ENCODE data around the gene ZFYVE28.

The ZFYVE28 gene

GRCh38 chr4:2287594-2287915, 130.9 kb downstream of the ZFYVE28 start:
- ChIA-PET CTCF (no interaction called here), POLR2A (no interaction called here)
- Histone ChIP-seq H3K4me1 (ENCODE audit: control extremely low read depth in 1 of 4, control insufficient read depth in 4 of 4, insufficient read depth in 4 of 4, low read length in 3 of 4) (peaks cover 0 to 43% (median 37%) of the 10 kb centered on the region in 4 experiments), H3K36me3 (ENCODE audit: control insufficient read depth in 4 of 4, insufficient read depth in 4 of 4, low read length in 3 of 4) (no peaks in the 10 kb centered on the region), H3K9me3 (ENCODE audit: control extremely low read depth in 1 of 5, control insufficient read depth in 4 of 5, insufficient read depth in 2 of 5, low read depth in 1 of 5, low read length in 4 of 5) (no peaks in the 10 kb centered on the region), H3K27ac (ENCODE audit: insufficient read depth in 1 of 2, low read depth in 1 of 2, low read length in 2 of 2, poor library complexity in 1 of 2, severe bottlenecking in 2 of 2) (no peak overlapping the region), H3K4me3 (ENCODE audit: control insufficient read depth in 1 of 7, extremely low read depth in 1 of 7, insufficient read depth in 4 of 7, low read depth in 2 of 7, low read length in 6 of 7) (no peak overlapping the region), H3K27me3 (replicated peaks in 2 of 5; ENCODE audit: control insufficient read depth in 4 of 5, insufficient read depth in 5 of 5, low read length in 4 of 5) (no peaks in the 10 kb centered on the region)
- 100% methylated on average over 6 of the region's 9 CpGs for WGBS (ENCODE audit: insufficient coverage)
- DNase-seq, result no peak

GRCh38 chr4:2286904-2287593, 131.4 kb downstream of the ZFYVE28 start:
- no peak for DNase-seq
- no peaks in the 10 kb centered on the region for H3K27me3 ChIP-seq (replicated peaks in 2 of 5; ENCODE audit: control insufficient read depth in 4 of 5, insufficient read depth in 5 of 5, low read length in 4 of 5)
- ChIA-PET CTCF (interaction anchor here (1.2 to 1.6 kb wide), 2 partner anchors 24 to 28 kb away, joined by 3 to 4 read pairs; no protein-coding TSS in a partner anchor), POLR2A (no interaction called here)
- WGBS (ENCODE audit: insufficient coverage), result 89% methylated on average over 18 of the region's 19 CpGs
- no peak overlapping the region for H3K27ac ChIP-seq (ENCODE audit: insufficient read depth in 1 of 2, low read depth in 1 of 2, low read length in 2 of 2, poor library complexity in 1 of 2, severe bottlenecking in 2 of 2)
- H3K9me3 ChIP-seq (ENCODE audit: control extremely low read depth in 1 of 5, control insufficient read depth in 4 of 5, insufficient read depth in 2 of 5, low read depth in 1 of 5, low read length in 4 of 5), result no peaks in the 10 kb centered on the region
- H3K4me1 ChIP-seq (ENCODE audit: control extremely low read depth in 1 of 4, control insufficient read depth in 4 of 4, insufficient read depth in 4 of 4, low read length in 3 of 4), result peaks cover 0 to 48% (median 42%) of the 10 kb centered on the region in 4 experiments
- no peaks in the 10 kb centered on the region for H3K36me3 ChIP-seq (ENCODE audit: control insufficient read depth in 4 of 4, insufficient read depth in 4 of 4, low read length in 3 of 4)
- no peak overlapping the region for H3K4me3 ChIP-seq (ENCODE audit: control insufficient read depth in 1 of 7, extremely low read depth in 1 of 7, insufficient read depth in 4 of 7, low read depth in 2 of 7, low read length in 6 of 7)

- Histone ChIP-seq H3K27me3 (replicated peaks in 2 of 5; ENCODE audit: control insufficient read depth in 4 of 5, insufficient read depth in 5 of 5, low read length in 4 of 5) (no peaks in the 10 kb centered on the region), H3K36me3 (ENCODE audit: control insufficient read depth in 4 of 4, insufficient read depth in 4 of 4, low read length in 3 of 4) (no peaks in the 10 kb centered on the region), H3K4me3 (ENCODE audit: control insufficient read depth in 1 of 7, extremely low read depth in 1 of 7, insufficient read depth in 4 of 7, low read depth in 2 of 7, low read length in 6 of 7) (no peak overlapping the region), H3K4me1 (ENCODE audit: control extremely low read depth in 1 of 4, control insufficient read depth in 4 of 4, insufficient read depth in 4 of 4, low read length in 3 of 4) (peaks cover 0 to 48% (median 44%) of the 10 kb centered on the region in 4 experiments), H3K9me3 (ENCODE audit: control extremely low read depth in 1 of 5, control insufficient read depth in 4 of 5, insufficient read depth in 2 of 5, low read depth in 1 of 5, low read length in 4 of 5) (no peaks in the 10 kb centered on the region), H3K27ac (ENCODE audit: insufficient read depth in 1 of 2, low read depth in 1 of 2, low read length in 2 of 2, poor library complexity in 1 of 2, severe bottlenecking in 2 of 2) (no peak overlapping the region)
- WGBS (ENCODE audit: insufficient coverage), result 90% methylated on average over 22 of the region's 27 CpGs
- ChIA-PET POLR2A (interaction anchor here (1.0 kb wide), 1 partner anchor 46 kb away, joined by 3 read pairs; no protein-coding TSS in a partner anchor), CTCF (interaction anchor here (1.0 to 1.6 kb wide), 4 partner anchors 9 to 130 kb away, joined by 3 to 4 read pairs (median 3); no protein-coding TSS in a partner anchor)
- no peak for DNase-seq
Observed at GRCh38 chr4:2285613-2286381, 132.6 kb downstream of the ZFYVE28 start.

DNA sequence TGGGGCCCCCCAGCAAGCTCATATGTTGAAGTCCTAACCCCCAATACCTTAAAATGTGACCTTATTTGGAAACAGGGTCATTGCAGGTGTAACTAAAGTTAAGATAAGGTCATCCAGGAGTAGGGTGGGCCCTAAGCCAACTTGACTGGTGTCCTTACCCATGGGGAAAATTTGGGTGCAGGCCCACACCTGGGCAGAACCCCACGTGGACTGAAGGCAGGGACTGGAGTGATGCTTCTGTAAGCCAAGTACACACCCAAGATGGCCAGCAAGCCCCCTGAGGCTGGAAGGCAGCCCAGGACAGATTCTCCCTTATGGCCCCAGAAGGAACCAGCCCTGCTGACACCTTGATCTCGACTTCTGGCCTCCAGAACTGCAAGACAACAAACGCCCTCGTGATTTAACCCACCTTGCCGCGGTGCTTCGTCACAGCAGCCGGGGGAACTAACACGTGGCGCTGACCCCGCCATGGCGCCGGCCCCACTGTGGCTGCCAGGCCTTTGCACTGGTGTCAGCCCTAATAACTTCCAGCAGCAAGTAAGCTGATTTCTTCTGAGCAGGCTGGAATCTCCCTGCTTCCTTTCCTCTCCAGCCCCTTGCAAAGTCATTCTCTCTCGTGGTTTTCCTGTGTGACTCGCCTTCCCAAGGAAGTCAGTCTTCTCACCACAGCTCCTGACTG, 133.4 kb downstream of the ZFYVE28 start:
- peaks cover 0 to 43% (median 39%) of the 10 kb centered on the region in 4 experiments for H3K4me1 ChIP-seq (ENCODE audit: control extremely low read depth in 1 of 4, control insufficient read depth in 4 of 4, insufficient read depth in 4 of 4, low read length in 3 of 4)
- no peaks in the 10 kb centered on the region for H3K9me3 ChIP-seq (ENCODE audit: control extremely low read depth in 1 of 5, control insufficient read depth in 4 of 5, insufficient read depth in 2 of 5, low read depth in 1 of 5, low read length in 4 of 5)
- POLR2A ChIA-PET, result interaction anchor here (1.0 kb wide), 1 partner anchor 47 kb away, joined by 3 read pairs; no protein-coding TSS in a partner anchor
- peak; percentile 37 to 75 (median 71) for DNase-seq
- CTCF ChIA-PET, result interaction anchor here (1.0 to 1.4 kb wide), 3 partner anchors 10 to 131 kb away, joined by 3 read pairs; no protein-coding TSS in a partner anchor
- WGBS (ENCODE audit: insufficient coverage), result 69% methylated on average over 15 of the region's 15 CpGs
- H3K27ac ChIP-seq (ENCODE audit: insufficient read depth in 1 of 2, low read depth in 1 of 2, low read length in 2 of 2, poor library complexity in 1 of 2, severe bottlenecking in 2 of 2), result no peak overlapping the region
- H3K27me3 ChIP-seq (replicated peaks in 2 of 5; ENCODE audit: control insufficient read depth in 4 of 5, insufficient read depth in 5 of 5, low read length in 4 of 5), result no peaks in the 10 kb centered on the region
- no peaks in the 10 kb centered on the region for H3K36me3 ChIP-seq (ENCODE audit: control insufficient read depth in 4 of 4, insufficient read depth in 4 of 4, low read length in 3 of 4)
- no peak overlapping the region for H3K4me3 ChIP-seq (ENCODE audit: control insufficient read depth in 1 of 7, extremely low read depth in 1 of 7, insufficient read depth in 4 of 7, low read depth in 2 of 7, low read length in 6 of 7)

- H3K4me1 ChIP-seq (ENCODE audit: control extremely low read depth in 1 of 4, control insufficient read depth in 4 of 4, insufficient read depth in 4 of 4, low read length in 3 of 4), result peaks cover 0 to 36% (median 33%) of the 10 kb centered on the region in 4 experiments
- H3K27ac ChIP-seq (ENCODE audit: insufficient read depth in 1 of 2, low read depth in 1 of 2, low read length in 2 of 2, poor library complexity in 1 of 2, severe bottlenecking in 2 of 2), result no peak overlapping the region
- no peaks in the 10 kb centered on the region for H3K9me3 ChIP-seq (ENCODE audit: control extremely low read depth in 1 of 5, control insufficient read depth in 4 of 5, insufficient read depth in 2 of 5, low read depth in 1 of 5, low read length in 4 of 5)
- no peaks in the 10 kb centered on the region for H3K27me3 ChIP-seq (replicated peaks in 2 of 5; ENCODE audit: control insufficient read depth in 4 of 5, insufficient read depth in 5 of 5, low read length in 4 of 5)
- no peak for DNase-seq
- WGBS (ENCODE audit: insufficient coverage), result 98% methylated on average over 21 of the region's 23 CpGs
- H3K4me3 ChIP-seq (ENCODE audit: control insufficient read depth in 1 of 7, extremely low read depth in 1 of 7, insufficient read depth in 4 of 7, low read depth in 2 of 7, low read length in 6 of 7), result no peak overlapping the region
- H3K36me3 ChIP-seq (ENCODE audit: control insufficient read depth in 4 of 4, insufficient read depth in 4 of 4, low read length in 3 of 4), result no peaks in the 10 kb centered on the region
- CTCF ChIA-PET, result interaction anchor here (1.4 kb wide), 1 partner anchor 70 kb away, joined by 3 read pairs; no protein-coding TSS in a partner anchor
- POLR2A ChIA-PET, result no interaction called here
Observed at GRCh38 chr4:2284161-2284933, 134.1 kb downstream of the ZFYVE28 start.

- 96% methylated on average over 3 of the region's 3 CpGs for WGBS (ENCODE audit: insufficient coverage)
- H3K27ac ChIP-seq (ENCODE audit: insufficient read depth in 1 of 2, low read depth in 1 of 2, low read length in 2 of 2, poor library complexity in 1 of 2, severe bottlenecking in 2 of 2), result no peak overlapping the region
- DNase-seq, result no peak
- no peaks in the 10 kb centered on the region for H3K36me3 ChIP-seq (ENCODE audit: control insufficient read depth in 4 of 4, insufficient read depth in 4 of 4, low read length in 3 of 4)
- no peaks in the 10 kb centered on the region for H3K9me3 ChIP-seq (ENCODE audit: control extremely low read depth in 1 of 5, control insufficient read depth in 4 of 5, insufficient read depth in 2 of 5, low read depth in 1 of 5, low read length in 4 of 5)
- ChIA-PET CTCF (interaction anchor here (1.4 kb wide), 1 partner anchor 71 kb away, joined by 3 read pairs; no protein-coding TSS in a partner anchor), POLR2A (interaction anchor here (2.5 kb wide), 1 partner anchor 8 kb away, joined by 29 read pairs; no protein-coding TSS in a partner anchor)
- no peak overlapping the region for H3K4me3 ChIP-seq (ENCODE audit: control insufficient read depth in 1 of 7, extremely low read depth in 1 of 7, insufficient read depth in 4 of 7, low read depth in 2 of 7, low read length in 6 of 7)
- H3K27me3 ChIP-seq (replicated peaks in 2 of 5; ENCODE audit: control insufficient read depth in 4 of 5, insufficient read depth in 5 of 5, low read length in 4 of 5), result no peaks in the 10 kb centered on the region
- H3K4me1 ChIP-seq (ENCODE audit: control extremely low read depth in 1 of 4, control insufficient read depth in 4 of 4, insufficient read depth in 4 of 4, low read length in 3 of 4), result peaks cover 0 to 36% (median 33%) of the 10 kb centered on the region in 4 experiments
Observed at GRCh38 chr4:2283199-2283711, 135.2 kb downstream of the ZFYVE28 start.
